ENCODE measurements around the gene MEFV.

Gene MEFV

DNA sequence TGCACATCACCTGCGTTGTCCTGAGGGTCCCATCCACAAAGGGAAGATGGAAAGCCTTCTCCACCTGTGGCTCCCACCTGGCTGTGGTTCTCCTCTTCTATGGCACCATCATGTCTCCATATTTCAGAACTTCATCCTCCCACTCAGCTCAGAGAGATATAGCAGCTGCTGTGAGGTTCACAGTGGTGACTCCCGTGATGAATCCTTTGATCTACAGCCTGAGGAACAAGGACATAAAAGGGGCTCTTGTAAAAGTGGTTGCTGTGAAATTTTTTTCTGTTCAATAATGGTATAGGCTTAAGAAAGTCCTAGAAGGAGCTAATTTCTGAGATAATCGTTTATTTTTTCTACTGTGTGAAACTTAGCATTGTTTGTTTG, 40.2 kb downstream of the MEFV start:
- DNase-seq (ENCODE audit: extremely low spot score) = no peak
- POLR2A ChIA-PET = no interaction called here
- CTCF ChIA-PET = no interaction called here
- no peak for TF ChIP-seq CTBP1 (IDR thresholded peaks at IDR 0.05; ENCODE audit: borderline replicate concordance)
- TF ChIP-seq ARNT (IDR thresholded peaks at IDR 0.05) = no peak
- TF ChIP-seq, protein P1, sequence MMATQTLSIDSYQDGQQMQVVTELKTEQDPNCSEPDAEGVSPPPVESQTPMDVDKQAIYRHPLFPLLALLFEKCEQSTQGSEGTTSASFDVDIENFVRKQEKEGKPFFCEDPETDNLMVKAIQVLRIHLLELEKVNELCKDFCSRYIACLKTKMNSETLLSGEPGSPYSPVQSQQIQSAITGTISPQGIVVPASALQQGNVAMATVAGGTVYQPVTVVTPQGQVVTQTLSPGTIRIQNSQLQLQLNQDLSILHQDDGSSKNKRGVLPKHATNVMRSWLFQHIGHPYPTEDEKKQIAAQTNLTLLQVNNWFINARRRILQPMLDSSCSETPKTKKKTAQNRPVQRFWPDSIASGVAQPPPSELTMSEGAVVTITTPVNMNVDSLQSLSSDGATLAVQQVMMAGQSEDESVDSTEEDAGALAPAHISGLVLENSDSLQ (IDR thresholded peaks at IDR 0.05) = no peak
- TF ChIP-seq BHLHE40 (IDR thresholded peaks at IDR 0.05; ENCODE audit: borderline replicate concordance) = no peak
- TF ChIP-seq LEF1 (IDR thresholded peaks at IDR 0.05; ENCODE audit: borderline replicate concordance) = no peak
- no peak for TF ChIP-seq ELF4 (IDR thresholded peaks at IDR 0.05)
- no peak for TF ChIP-seq FOXM1 (IDR thresholded peaks at IDR 0.05; ENCODE audit: borderline replicate concordance)
- TF ChIP-seq HDGF (IDR thresholded peaks at IDR 0.05; ENCODE audit: borderline replicate concordance) = no peak
- TF ChIP-seq L3MBTL2 (conservative IDR thresholded peaks at IDR 0.05) = no peak
- TF ChIP-seq FOXA1 (IDR thresholded peaks at IDR 0.05) = no peak
- TF ChIP-seq SUZ12 (IDR thresholded peaks at IDR 0.05) = no peak

DNA sequence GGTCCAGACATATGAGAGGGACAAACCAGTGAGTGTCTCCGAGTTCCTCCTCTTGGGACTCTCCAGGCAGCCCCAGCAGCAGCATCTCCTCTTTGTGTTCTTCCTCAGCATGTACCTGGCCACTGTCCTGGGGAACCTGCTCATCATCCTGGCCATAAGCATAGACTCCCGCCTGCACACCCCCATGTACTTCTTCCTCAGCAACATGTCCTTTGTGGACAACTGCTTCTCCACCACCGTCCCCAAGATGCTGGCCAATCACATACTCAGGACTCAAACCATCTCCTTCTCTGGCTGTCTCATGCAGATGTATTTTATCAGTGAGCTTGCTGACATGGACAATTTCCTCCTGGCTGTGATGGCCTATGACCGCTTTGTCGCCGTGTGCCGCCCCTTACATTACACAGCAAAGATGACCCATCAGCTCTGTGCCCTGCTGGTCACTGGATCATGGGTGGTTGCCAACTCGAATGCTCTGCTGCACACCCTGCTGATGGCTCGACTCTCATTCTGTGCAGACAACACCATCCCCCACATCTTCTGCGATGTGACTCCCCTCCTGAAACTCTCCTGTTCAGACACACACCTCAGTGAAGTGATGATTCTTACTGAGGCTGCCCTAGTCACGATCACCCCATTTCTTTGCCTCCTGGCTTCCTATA, 40.7 kb downstream of the MEFV start:
- DNase-seq (ENCODE audit: extremely low spot score) = no peak
- CTCF ChIA-PET = no interaction called here
- TF ChIP-seq ZNF384 (IDR thresholded peaks at IDR 0.05) (no peak), FOXK2 (IDR thresholded peaks at IDR 0.05) (no peak), FOXA1 (IDR thresholded peaks at IDR 0.05) (no peak), SUZ12 (IDR thresholded peaks at IDR 0.05) (no peak), SP1 (IDR thresholded peaks at IDR 0.05) (no peak), FOXM1 (IDR thresholded peaks at IDR 0.05; ENCODE audit: borderline replicate concordance) (no peak), TARDBP (IDR thresholded peaks at IDR 0.05) (no peak), LEF1 (IDR thresholded peaks at IDR 0.05; ENCODE audit: borderline replicate concordance) (no peak)
- POLR2A ChIA-PET = no interaction called here

DNA sequence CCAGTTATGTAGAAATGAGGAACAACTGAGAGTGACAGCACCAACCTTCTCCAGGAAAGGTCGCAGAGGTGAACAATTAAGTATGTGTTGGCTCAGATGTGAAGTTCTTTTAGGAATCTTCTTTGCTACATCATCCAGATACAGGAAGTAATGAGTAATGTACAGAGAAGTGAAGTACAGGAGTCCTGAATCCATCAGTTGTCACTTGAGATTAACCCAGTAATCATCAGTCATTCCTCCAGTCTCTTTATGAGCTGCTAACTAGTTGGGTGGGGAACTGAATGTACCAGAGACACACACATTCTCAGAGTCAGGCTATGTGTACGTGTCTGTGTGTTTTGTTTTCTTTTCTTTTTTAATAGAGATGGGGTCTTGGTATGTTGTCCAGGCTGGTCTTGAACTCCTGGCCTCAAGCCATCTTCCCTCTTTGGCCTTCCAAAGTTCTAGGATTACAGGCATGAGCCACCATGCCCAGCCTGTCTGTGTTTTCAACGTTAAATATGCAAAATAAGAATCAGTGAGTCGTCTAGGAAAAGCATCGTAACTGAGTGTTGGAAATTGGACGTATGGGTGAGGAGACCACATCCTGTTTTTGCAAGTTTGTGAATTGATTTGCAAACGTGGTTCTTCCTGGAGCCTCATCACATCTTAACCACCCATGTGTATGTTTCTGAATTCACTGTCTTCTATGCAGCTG, 41.4 kb downstream of the MEFV start:
- no peak for DNase-seq (ENCODE audit: extremely low spot score)
- TF ChIP-seq HDGF (IDR thresholded peaks at IDR 0.05; ENCODE audit: borderline replicate concordance) (no peak), ELF4 (IDR thresholded peaks at IDR 0.05) (no peak), FOXK2 (IDR thresholded peaks at IDR 0.05) (no peak), L3MBTL2 (conservative IDR thresholded peaks at IDR 0.05) (no peak), ARNT (IDR thresholded peaks at IDR 0.05) (no peak), TARDBP (IDR thresholded peaks at IDR 0.05) (no peak), CTBP1 (IDR thresholded peaks at IDR 0.05; ENCODE audit: borderline replicate concordance) (no peak), FOXA1 (IDR thresholded peaks at IDR 0.05) (no peak), SUZ12 (IDR thresholded peaks at IDR 0.05) (no peak)
- TF ChIP-seq, protein P1 (IDR thresholded peaks at IDR 0.05) = no peak
- ChIA-PET POLR2A (no interaction called here), CTCF (no interaction called here)

DNA sequence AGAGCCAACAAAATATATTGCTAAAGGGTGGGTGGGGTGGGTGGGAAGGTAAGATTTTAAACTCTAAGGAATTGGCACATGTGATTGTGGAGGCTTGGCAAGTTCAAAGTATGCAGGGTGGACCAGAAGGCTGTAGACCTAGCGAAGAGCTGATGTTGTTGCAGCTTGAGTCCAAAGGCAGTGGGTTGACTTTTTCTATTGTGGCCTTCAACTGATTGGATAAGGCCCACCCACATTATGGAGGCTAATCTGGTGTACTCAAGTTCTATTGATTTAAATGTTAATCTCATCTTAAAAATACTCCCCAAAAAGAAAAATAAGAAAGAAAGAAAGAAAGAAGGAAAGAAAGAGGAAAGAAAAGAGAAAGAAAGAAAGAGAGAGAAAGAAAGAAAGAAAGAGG, 43.9 kb downstream of the MEFV start:
- TF ChIP-seq ZNF384 (IDR thresholded peaks at IDR 0.05) (no peak), TARDBP (IDR thresholded peaks at IDR 0.05) (no peak), L3MBTL2 (conservative IDR thresholded peaks at IDR 0.05) (no peak), FOXK2 (IDR thresholded peaks at IDR 0.05) (no peak), HDGF (IDR thresholded peaks at IDR 0.05; ENCODE audit: borderline replicate concordance) (no peak), SUZ12 (IDR thresholded peaks at IDR 0.05) (no peak), SP1 (IDR thresholded peaks at IDR 0.05) (no peak), ARNT (IDR thresholded peaks at IDR 0.05) (no peak), ELF4 (IDR thresholded peaks at IDR 0.05) (no peak), BHLHE40 (IDR thresholded peaks at IDR 0.05; ENCODE audit: borderline replicate concordance) (no peak), FOXM1 (IDR thresholded peaks at IDR 0.05; ENCODE audit: borderline replicate concordance) (no peak), CTBP1 (IDR thresholded peaks at IDR 0.05; ENCODE audit: borderline replicate concordance) (no peak), LEF1 (IDR thresholded peaks at IDR 0.05; ENCODE audit: borderline replicate concordance) (no peak), FOXA1 (IDR thresholded peaks at IDR 0.05) (no peak), NFRKB (IDR thresholded peaks at IDR 0.05) (no peak)
- TF ChIP-seq, protein P1 (IDR thresholded peaks at IDR 0.05) = no peak
- no peak for DNase-seq (ENCODE audit: extremely low spot score)
- ChIA-PET CTCF (no interaction called here), POLR2A (no interaction called here)

DNA sequence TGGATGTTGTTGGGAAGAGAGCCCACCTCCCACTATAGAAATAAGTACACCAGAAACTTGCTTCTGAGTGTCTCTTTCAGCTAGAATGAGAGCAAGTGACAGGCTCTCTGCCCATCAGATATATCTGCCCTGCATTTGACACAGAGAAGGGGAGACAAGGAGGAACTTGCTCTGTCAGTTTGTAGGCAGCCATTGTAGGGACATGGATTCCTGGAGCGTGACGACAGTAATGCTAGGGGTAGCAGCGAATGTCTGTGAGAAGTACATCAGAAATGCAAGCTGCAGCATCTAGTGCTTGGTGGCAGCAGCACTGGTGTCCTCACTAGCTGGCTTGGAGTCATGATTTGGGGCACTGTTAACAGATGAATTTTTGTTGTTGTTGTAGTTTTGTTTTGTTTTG, 44.4 kb downstream of the MEFV start:
- TF ChIP-seq CTBP1 (IDR thresholded peaks at IDR 0.05; ENCODE audit: borderline replicate concordance) (no peak), FOXA1 (IDR thresholded peaks at IDR 0.05) (no peak), LEF1 (IDR thresholded peaks at IDR 0.05; ENCODE audit: borderline replicate concordance) (no peak), HDGF (IDR thresholded peaks at IDR 0.05; ENCODE audit: borderline replicate concordance) (no peak), ELF4 (IDR thresholded peaks at IDR 0.05) (no peak), SP1 (IDR thresholded peaks at IDR 0.05) (no peak), FOXK2 (IDR thresholded peaks at IDR 0.05) (no peak), L3MBTL2 (conservative IDR thresholded peaks at IDR 0.05) (no peak), SUZ12 (IDR thresholded peaks at IDR 0.05) (no peak), FOXM1 (IDR thresholded peaks at IDR 0.05; ENCODE audit: borderline replicate concordance) (no peak), ZNF384 (IDR thresholded peaks at IDR 0.05) (no peak), ARNT (IDR thresholded peaks at IDR 0.05) (no peak), NFRKB (IDR thresholded peaks at IDR 0.05) (no peak), BHLHE40 (IDR thresholded peaks at IDR 0.05; ENCODE audit: borderline replicate concordance) (no peak), TARDBP (IDR thresholded peaks at IDR 0.05) (no peak)
- TF ChIP-seq, protein P1 (IDR thresholded peaks at IDR 0.05) = no peak
- ChIA-PET POLR2A (no interaction called here), CTCF (no interaction called here)
- DNase-seq (ENCODE audit: extremely low spot score) = no peak

All from HEK293T (cell line).